ENCODE measurements around the gene APCS.

APCS gene, protein sequence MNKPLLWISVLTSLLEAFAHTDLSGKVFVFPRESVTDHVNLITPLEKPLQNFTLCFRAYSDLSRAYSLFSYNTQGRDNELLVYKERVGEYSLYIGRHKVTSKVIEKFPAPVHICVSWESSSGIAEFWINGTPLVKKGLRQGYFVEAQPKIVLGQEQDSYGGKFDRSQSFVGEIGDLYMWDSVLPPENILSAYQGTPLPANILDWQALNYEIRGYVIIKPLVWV

GRCh38 chr1:159587461-159587951, at the start of gene APCS:
Gene APCS, plus strand, starts transcription at chr1:159587826. Its CDS starts 96 bp downstream, at chr1:159587922.
- no peak for DNase-seq (ENCODE audit: low read depth)

- DNase-seq (ENCODE audit: low read depth): no peak
These were observed 39.5 kb upstream of the APCS start for GRCh38 chr1:159548126-159548525.

- DNase-seq (ENCODE audit: low read depth): no peak
These were observed 33.4 kb upstream of the APCS start for GRCh38 chr1:159554261-159554660.

DNA sequence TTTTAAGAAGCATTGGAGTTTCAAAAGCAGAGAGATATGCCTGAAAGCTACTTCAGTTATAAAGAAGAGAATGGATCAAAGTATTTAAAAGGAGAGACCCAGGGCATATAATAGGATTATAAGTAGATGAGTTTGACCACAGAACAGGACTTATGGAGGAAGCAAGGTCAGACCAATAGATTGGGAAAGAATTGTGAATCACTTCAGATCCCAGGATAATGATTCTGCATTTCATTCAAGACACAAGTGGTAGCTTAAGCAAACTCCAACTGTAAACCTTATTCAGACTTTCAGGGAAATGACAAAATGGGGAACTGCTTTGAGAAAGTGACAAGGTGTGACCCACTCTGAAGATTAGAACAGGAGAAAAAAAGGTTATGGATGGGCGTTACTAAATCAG, 32.9 kb upstream of the APCS start:
- DNase-seq (ENCODE audit: low read depth): no peak

- no peak for DNase-seq (ENCODE audit: low read depth)
These were observed 30.7 kb upstream of the APCS start for GRCh38 chr1:159556931-159557369.

- DNase-seq (ENCODE audit: low read depth): no peak
These were observed 27.0 kb upstream of the APCS start for GRCh38 chr1:159560599-159560998.

DNA sequence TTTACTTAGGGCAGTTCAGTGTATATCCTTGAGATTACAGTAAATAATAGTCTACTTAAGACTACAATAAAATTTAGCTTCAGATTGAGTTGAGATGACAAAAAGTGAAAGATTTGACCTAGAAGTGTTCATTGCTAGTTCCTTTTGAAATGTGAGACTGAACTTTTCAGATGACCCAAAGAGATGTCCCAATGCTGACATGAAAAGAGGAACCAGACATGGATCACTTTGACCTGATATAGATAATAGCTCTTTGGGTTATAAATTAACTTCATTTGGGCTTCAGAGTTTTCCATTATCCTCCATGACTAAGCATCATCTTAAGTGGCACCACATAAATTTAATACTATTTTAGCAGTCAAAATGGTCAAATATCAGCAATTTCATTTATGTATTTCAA, 26.1 kb upstream of the APCS start:
- no peak for DNase-seq (ENCODE audit: low read depth)

GRCh38 chr1:159562680-159563079, 24.9 kb upstream of the APCS start:
- DNase-seq (ENCODE audit: low read depth): no peak

- DNase-seq (ENCODE audit: low read depth): no peak
These were observed 10.2 kb upstream of the APCS start for GRCh38 chr1:159577446-159577845.

DNA sequence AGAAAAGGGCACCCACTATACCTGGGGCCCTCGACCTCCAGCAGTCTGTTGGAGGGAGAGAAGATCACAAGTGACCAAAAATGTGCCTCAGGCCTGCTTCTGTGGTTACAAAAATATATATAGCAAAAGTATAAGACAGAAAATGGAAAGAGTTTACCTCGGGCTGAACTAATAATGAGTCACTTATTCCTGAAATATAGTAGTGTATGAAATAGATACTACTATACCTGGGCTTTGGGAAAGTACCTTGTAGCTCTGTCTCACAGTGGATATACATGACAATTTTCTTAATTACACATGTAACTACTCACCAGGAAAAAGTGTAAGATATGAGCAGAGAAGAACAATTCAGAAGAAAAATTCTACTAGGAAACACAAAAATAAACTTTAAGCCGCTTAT, 7.3 kb upstream of the APCS start:
- DNase-seq (ENCODE audit: low read depth): no peak

- no peak for DNase-seq (ENCODE audit: low read depth)
These were observed 6.2 kb upstream of the APCS start for GRCh38 chr1:159581422-159581821.

DNA sequence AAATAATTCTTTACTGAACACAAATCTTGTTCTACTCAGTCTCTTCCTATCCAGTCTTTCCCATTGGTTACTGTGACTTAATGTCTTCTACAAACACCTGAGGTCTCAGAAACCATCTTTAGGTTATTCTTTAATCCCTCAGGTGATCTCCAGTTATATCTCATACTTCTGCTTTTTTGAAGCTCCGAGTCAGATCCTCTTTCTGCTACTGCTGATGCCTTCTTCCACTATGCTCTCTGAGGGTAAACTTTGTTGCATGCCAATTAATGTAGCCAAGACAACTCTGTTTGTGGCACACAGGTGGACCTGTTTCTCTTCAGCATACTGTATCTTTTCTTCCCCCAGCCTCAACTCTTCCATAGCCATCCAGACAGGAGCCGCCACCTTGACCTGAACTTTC, 3.1 kb upstream of the APCS start:
- DNase-seq (ENCODE audit: low read depth): no peak

- DNase-seq (ENCODE audit: low read depth): no peak
These were observed 4.4 kb downstream of the APCS start for GRCh38 chr1:159591981-159592380.

- peak; percentile 21 for DNase-seq (ENCODE audit: low read depth)
These were observed 7.2 kb downstream of the APCS start for GRCh38 chr1:159594625-159595405.

GRCh38 chr1:159598196-159598595, 10.6 kb downstream of the APCS start:
- peak; percentile 56 for DNase-seq (ENCODE audit: low read depth)

DNA sequence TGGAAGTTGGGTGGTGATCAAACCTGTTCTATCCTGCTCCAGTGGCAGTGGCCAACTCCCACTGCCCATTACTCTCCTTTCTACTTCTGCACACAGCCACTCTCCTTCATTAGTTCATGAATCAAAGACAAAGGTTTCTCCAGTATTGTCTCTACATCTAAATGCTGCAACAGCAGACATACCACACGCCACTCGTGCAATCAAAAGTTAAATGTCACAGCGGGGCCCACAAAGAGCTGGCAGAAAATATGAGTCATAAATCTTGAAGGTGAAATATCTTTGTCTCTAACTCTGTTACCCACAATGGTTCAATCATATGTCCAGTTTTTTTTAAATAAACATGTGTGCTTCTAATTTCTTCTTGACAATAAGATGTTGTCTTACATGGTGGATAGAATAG, 13.3 kb downstream of the APCS start:
- DNase-seq (ENCODE audit: low read depth): no peak

GRCh38 chr1:159602501-159602999, 14.9 kb downstream of the APCS start:
- DNase-seq (ENCODE audit: low read depth): no peak

DNA sequence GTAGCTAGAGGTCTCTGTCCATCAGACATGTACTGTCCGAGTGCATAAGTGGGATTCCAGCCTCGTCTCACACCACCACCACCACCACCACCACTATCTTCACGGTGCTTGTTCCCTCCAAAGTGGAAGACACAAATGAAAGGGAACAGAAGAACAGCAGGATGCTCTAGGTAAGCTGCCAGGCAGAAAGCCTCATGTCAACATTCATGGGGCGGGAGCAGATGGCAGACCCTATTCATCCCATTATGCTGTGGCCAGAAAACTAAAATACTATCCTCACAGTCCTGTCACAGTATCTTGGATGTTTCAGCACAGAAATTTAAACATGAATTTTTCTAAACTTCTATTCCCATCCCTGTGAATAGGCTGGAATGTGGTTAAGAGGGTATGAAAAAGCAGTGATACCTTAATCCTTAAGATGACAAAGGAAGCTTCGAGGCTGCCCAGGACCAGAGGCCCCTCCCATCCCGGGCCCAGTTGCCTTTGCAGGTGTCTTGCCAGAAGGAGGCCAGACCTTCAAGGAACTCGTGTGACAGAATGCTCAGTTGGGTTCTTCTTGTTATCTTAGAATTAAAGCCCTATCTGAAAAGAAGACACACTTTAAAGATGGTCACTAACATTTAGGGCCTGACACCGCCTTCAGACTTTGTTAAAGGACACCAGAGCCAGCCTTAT, 24.7 kb downstream of the APCS start:
- DNase-seq (ENCODE audit: low read depth): no peak

- DNase-seq (ENCODE audit: low read depth): no peak
These were observed 45.3 kb downstream of the APCS start for GRCh38 chr1:159632922-159633321.

All from GM04504 (cell line).